Endothelial cell of umbilical vein (primary cell): ENCODE data around the gene GPR32. TPM values are rescaled to one million over a fixed set of nuclear protein-coding genes. Genes with fewer than 3 reads are reported as not detected.

ENCODE experiments used
- BruUV-seq: library from RNA; stranded (reverse); fragments of 400-500 nt; replicated peaks from 2 replicates; lab custom pipeline; 2021; lab: Mats Ljungman, UMichigan
- CTCF ChIA-PET: fragments of 300-600, 350-600 bp; sonication (Branson Sonifier 250); formaldehyde crosslinking; loops from one replicate; lab custom pipeline; 2021; ENCODE audit warnings: antibody characterized with exemption, inconsistent platforms; lab: Charles Lee
- POLR2A ChIA-PET: fragments of 300-600, 350-600 bp; sonication (Branson Sonifier 250); formaldehyde crosslinking; loops from one replicate; lab custom pipeline; 2021; ENCODE audit warnings: antibody characterized with exemption, inconsistent platforms; lab: Charles Lee
- DNase-seq: peaks from one replicate; pipeline ENCODE4 v3.0.0-alpha.2; 2011; ENCODE audit warnings: low read depth, low spot score
- FAIRE-seq: peaks from 2 replicates; lab custom pipeline; 2011; peaks lifted over from hg19 to GRCh38; lab: Jason Lieb, UNC
- H2AFZ ChIP-seq: 2 replicates; pipeline ENCODE4 v1.6.0; 2012; ENCODE audit warnings: low read depth, low read length, control low read depth, inconsistent platforms
- H3K27ac ChIP-seq: 2 replicates; pipeline ENCODE4 v1.5.1; 2011; ENCODE audit warnings: low read depth, mild to moderate bottlenecking, control low read depth, low read length, moderate library complexity; ENCODE audit not compliant: insufficient read depth
- H3K27me3 ChIP-seq, 2 experiments: 2 replicates each; pipeline versions ENCODE4 v1.6.0 to v1.6.1; 2011; ENCODE audit warnings: low read length in 2 of 2, mixed read lengths in 1 of 2; ENCODE audit not compliant: control insufficient read depth in 2 of 2, insufficient read depth in 2 of 2
- H3K36me3 ChIP-seq, 2 experiments: 2 replicates in 1 of 2; 3 replicates in 1 of 2; pipeline ENCODE4 v1.5.1; 2011; ENCODE audit warnings: low read length in 2 of 2, mild to moderate bottlenecking in 1 of 2, moderate library complexity in 1 of 2; ENCODE audit not compliant: control insufficient read depth in 2 of 2, insufficient read depth in 2 of 2; ENCODE audit errors: extremely low read depth in 1 of 2
- H3K4me1 ChIP-seq: 3 replicates; pipeline ENCODE4 v1.5.1; 2011; ENCODE audit warnings: mild to moderate bottlenecking, low read length; ENCODE audit not compliant: control insufficient read depth, insufficient read depth; ENCODE audit errors: extremely low read depth
- H3K4me2 ChIP-seq: 2 replicates; pipeline ENCODE4 v1.6.1; 2011; ENCODE audit warnings: low read length, control low read depth, mixed read lengths; ENCODE audit not compliant: insufficient read depth
- H3K4me3 ChIP-seq, 3 experiments: fragments of 200-600 bp in 1 of 3; sonication (generic), shearing (Covaris generic) in 1 of 3; replicated peaks in 1 of 3; 2 replicates each; pipeline ENCODE4 v1.5.1; 2011 to 2016; ENCODE audit warnings: control low read depth in 3 of 3, low read length in 3 of 3, mild to moderate bottlenecking in 2 of 3, inconsistent platforms in 1 of 3, low read depth in 1 of 3, moderate library complexity in 1 of 3; ENCODE audit not compliant: insufficient read depth in 1 of 3
- H3K79me2 ChIP-seq: 2 replicates; pipeline ENCODE4 v1.6.0; 2012; ENCODE audit warnings: low read length, inconsistent platforms; ENCODE audit not compliant: control insufficient read depth, insufficient read depth
- H3K9ac ChIP-seq: replicated peaks from 2 replicates; pipeline ENCODE3; 2011; ENCODE audit warnings: low read length, control low read depth; ENCODE audit not compliant: insufficient read depth; ENCODE audit errors: extremely low read depth
- H3K9me1 ChIP-seq: replicated peaks from 3 replicates; pipeline ENCODE4 v1.6.0; 2011; ENCODE audit warnings: mild to moderate bottlenecking, low read length; ENCODE audit not compliant: control insufficient read depth, insufficient read depth; ENCODE audit errors: extremely low read depth
- H3K9me3 ChIP-seq: replicated peaks from 2 replicates; pipeline ENCODE4 v1.5.1; 2012; ENCODE audit warnings: low read length, inconsistent platforms; ENCODE audit not compliant: control insufficient read depth, insufficient read depth
- H4K20me1 ChIP-seq: replicated peaks from 2 replicates; pipeline ENCODE3; 2011; ENCODE audit warnings: mild to moderate bottlenecking, low read length; ENCODE audit not compliant: control insufficient read depth, insufficient read depth; ENCODE audit errors: extremely low read depth
- EZH2 ChIP-seq: IDR thresholded peaks from 2 replicates; pipeline ENCODE4 v1.6.1; 2012; ENCODE audit warnings: borderline replicate concordance, low read depth, mild to moderate bottlenecking, moderate library complexity, low read length, inconsistent platforms; ENCODE audit not compliant: severe bottlenecking
- GATA2 ChIP-seq: IDR thresholded peaks from 2 replicates; pipeline ENCODE4 v1.7.0; 2011; ENCODE audit warnings: low read depth, mild to moderate bottlenecking, moderate library complexity, mixed read lengths, low read length; ENCODE audit not compliant: insufficient read length, insufficient read depth
- JUN ChIP-seq: IDR thresholded peaks from 2 replicates; pipeline ENCODE4 v1.6.1; 2011; ENCODE audit warnings: borderline replicate concordance, low read depth; ENCODE audit not compliant: insufficient read length, insufficient read depth
- POLR2A ChIP-seq: IDR thresholded peaks from 2 replicates; pipeline ENCODE4 v1.6.1; 2012; ENCODE audit warnings: low read depth, mild to moderate bottlenecking, control low read depth, low read length
- POLR2AphosphoS5 ChIP-seq: IDR thresholded peaks from 2 replicates; pipeline ENCODE4 v1.6.1; 2012; ENCODE audit warnings: low read depth, mild to moderate bottlenecking, control low read depth, low read length, moderate library complexity; ENCODE audit not compliant: insufficient read depth
- dilution Hi-C: fragments of 300-500 bp; cut with MboI; formaldehyde crosslinking; loops from one replicate; pipeline ENCODE4 v1.15.0; 2019; ENCODE audit warnings: low sequenced_read_pairs; ENCODE audit not compliant: extremely low pct_ligation_motif_present
- intact Hi-C: fragments of 100-400 bp; cut with micrococcal nuclease; formaldehyde crosslinking; loops from one replicate; pipeline ENCODE4 v1.10.0; 2022
- polyA plus RNA-seq, 4 experiments: library from polyadenylated mRNA; depleted of rRNA in 3 of 4; stranded (reverse) in 3 of 4; unstranded in 1 of 4; fragments of >200 nt; gene quantifications; 2 replicates each; pipeline versions ENCODE4 v1.2.1 to v1.2.3, GENCODE V29; 2011 to 2012; ENCODE audit warnings: missing spikeins in 1 of 4
- total RNA-seq: library from RNA; stranded (reverse); gene quantifications from 2 replicates; pipeline ENCODE4 v1.2.3, GENCODE V29; 2021
- TF ChIP-seq, protein P1 (sequence below), 2 donors: IDR thresholded peaks; 1 replicate in 1 of 2; 2 replicates in 1 of 2; pipeline ENCODE4 v1.5.1; 2011; ENCODE audit warnings: low read length in 2 of 2, mild to moderate bottlenecking in 2 of 2, moderate library complexity in 2 of 2, control low read depth in 1 of 2, inconsistent platforms in 1 of 2, low read depth in 1 of 2; ENCODE audit not compliant: insufficient read depth in 1 of 2; ENCODE audit errors: extremely low read depth in 1 of 2

The GPR32 gene
- total and polyA plus RNA-seq, 2 donors (not counting 3 experiments of a cell fraction or from before 2014, with no cell fraction given) = not detected

DNA sequence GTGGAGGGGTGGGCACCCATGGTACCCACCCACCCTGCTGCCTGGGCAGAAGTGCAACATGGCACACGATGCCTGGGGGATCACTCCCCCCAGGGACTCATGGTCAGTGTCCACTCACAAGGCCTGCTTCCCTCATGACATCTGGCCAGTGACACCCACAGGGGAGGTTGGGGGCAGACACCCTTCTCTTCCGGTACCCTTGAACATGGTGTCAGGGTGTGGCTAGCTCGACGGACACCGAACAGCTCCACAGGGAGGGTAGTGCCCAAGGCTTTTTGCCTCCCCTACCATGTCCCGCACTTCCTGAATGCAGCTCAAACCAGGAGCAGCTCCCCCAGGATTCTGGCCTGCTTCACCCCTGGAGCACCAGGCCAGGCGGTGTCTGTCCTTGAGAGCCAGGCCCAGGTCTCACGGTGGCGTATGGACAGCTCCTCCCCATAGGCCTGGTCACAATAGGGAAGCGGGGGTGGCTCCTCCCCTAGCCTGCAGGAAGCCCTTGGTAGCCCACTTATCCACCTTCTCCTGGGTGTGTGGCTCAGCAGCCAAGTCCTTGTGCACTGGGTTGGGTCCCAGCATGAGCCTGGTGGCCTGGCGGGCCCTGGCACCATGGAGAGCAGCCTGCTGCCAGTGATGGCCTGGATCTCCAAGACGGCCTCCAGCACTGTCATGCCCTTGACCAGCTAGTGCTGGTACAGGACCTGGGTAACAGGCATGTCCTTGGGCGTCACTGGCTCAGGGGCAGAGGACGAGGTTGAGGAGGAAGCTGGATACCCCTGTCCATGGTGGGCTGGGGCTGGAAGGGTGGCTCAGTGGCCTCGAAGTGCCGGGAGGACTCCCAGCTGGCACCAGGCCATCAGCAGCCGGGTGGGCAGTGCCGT, 27.8 kb downstream of the GPR32 start:
- H2AFZ ChIP-seq = no peak overlapping the region
- peaks cover 36% of the 10 kb centered on the region for H3K79me2 ChIP-seq
- H3K27ac ChIP-seq = no peak overlapping the region
- H3K9ac ChIP-seq = no peak overlapping the region
- H3K27me3 ChIP-seq = no peaks in the 10 kb centered on the region
- dilution Hi-C loops (no loop called here), intact Hi-C loops (no loop called here)
- H3K36me3 ChIP-seq = peaks cover 19 to 22% of the 10 kb centered on the region in 2 experiments
- H3K4me3 ChIP-seq = no peak overlapping the region
- POLR2A ChIA-PET = no interaction called here
- no peaks in the 10 kb centered on the region for H4K20me1 ChIP-seq
- peaks cover 6% of the 10 kb centered on the region for H3K4me1 ChIP-seq
- TF ChIP-seq EZH2 (no peak), POLR2A (no peak), POLR2AphosphoS5 (no peak), JUN (no peak), GATA2 (no peak)
- TF ChIP-seq, protein P1, sequence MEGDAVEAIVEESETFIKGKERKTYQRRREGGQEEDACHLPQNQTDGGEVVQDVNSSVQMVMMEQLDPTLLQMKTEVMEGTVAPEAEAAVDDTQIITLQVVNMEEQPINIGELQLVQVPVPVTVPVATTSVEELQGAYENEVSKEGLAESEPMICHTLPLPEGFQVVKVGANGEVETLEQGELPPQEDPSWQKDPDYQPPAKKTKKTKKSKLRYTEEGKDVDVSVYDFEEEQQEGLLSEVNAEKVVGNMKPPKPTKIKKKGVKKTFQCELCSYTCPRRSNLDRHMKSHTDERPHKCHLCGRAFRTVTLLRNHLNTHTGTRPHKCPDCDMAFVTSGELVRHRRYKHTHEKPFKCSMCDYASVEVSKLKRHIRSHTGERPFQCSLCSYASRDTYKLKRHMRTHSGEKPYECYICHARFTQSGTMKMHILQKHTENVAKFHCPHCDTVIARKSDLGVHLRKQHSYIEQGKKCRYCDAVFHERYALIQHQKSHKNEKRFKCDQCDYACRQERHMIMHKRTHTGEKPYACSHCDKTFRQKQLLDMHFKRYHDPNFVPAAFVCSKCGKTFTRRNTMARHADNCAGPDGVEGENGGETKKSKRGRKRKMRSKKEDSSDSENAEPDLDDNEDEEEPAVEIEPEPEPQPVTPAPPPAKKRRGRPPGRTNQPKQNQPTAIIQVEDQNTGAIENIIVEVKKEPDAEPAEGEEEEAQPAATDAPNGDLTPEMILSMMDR (IDR thresholded peaks at IDR 0.05; ENCODE audit: extremely low read depth in 1 of 2, insufficient read depth in 1 of 2, low read depth in 1 of 2, low read length in 2 of 2) = no peak
- H3K9me1 ChIP-seq = no peaks in the 10 kb centered on the region
- DNase-seq (no peak), FAIRE-seq (no peak)
- CTCF ChIA-PET = interaction anchor here (1.9 kb wide), 1 partner anchor 14 kb away, joined by 7 read pairs; no protein-coding TSS in a partner anchor
- H3K9me3 ChIP-seq = no peaks in the 10 kb centered on the region
- no TSS peak for BruUV-seq
- no peak overlapping the region for H3K4me2 ChIP-seq
